Coronary artery (tissue), 2 donors: Measurements from ENCODE around the gene PCDH15.

Source experiments
- DNase-seq: peaks from one replicate; pipeline ENCODE4 v3.0.0-alpha.2; 2017; ENCODE audit warnings: low spot score
- H3K27ac ChIP-seq, 2 donors: fragments of 200-600 bp; sonication (generic); one replicate each; pipeline ENCODE4 v1.5.1; 2016 to 2019
- H3K4me3 ChIP-seq: fragments of 200-600 bp; sonication (generic); 2 replicates; pipeline ENCODE4 v1.5.1; 2016; ENCODE audit warnings: mild to moderate bottlenecking, moderate library complexity
- CTCF ChIP-seq: fragments of 200-600 bp; sonication (generic); IDR thresholded peaks from one replicate; pipeline ENCODE4 v1.5.1; 2019; ENCODE audit warnings: antibody characterized with exemption

Gene PCDH15

GRCh38 chr10:53893061-53893460, 908.0 kb downstream of the PCDH15 start:
- H3K4me3 ChIP-seq, result no peak overlapping the region
- no peak for TF ChIP-seq CTCF
- no peak for DNase-seq
- no peak overlapping the region for H3K27ac ChIP-seq

- no peak for TF ChIP-seq CTCF
- Histone ChIP-seq H3K4me3 (no peak overlapping the region), H3K27ac (no peak overlapping the region)
- no peak for DNase-seq
Measured at GRCh38 chr10:53886325-53887300, 914.4 kb downstream of the PCDH15 start.

- no peak for TF ChIP-seq CTCF
- Histone ChIP-seq H3K4me3 (no peak overlapping the region), H3K27ac (no peak overlapping the region)
- no peak for DNase-seq
Measured at GRCh38 chr10:53864846-53865245, 936.2 kb downstream of the PCDH15 start.

- DNase-seq, result no peak
- no peak overlapping the region for H3K4me3 ChIP-seq
- TF ChIP-seq CTCF, result no peak
- H3K27ac ChIP-seq, result no peak overlapping the region
Measured at GRCh38 chr10:53852450-53853175, 948.4 kb downstream of the PCDH15 start.

GRCh38 chr10:53846809-53847208, 954.2 kb downstream of the PCDH15 start:
- no peak for TF ChIP-seq CTCF
- no peak overlapping the region for H3K27ac ChIP-seq
- H3K4me3 ChIP-seq, result no peak overlapping the region
- DNase-seq, result no peak

- no peak overlapping the region for H3K27ac ChIP-seq
- no peak for DNase-seq
- no peak overlapping the region for H3K4me3 ChIP-seq
- no peak for TF ChIP-seq CTCF
Measured at GRCh38 chr10:53843736-53844362, 957.2 kb downstream of the PCDH15 start.
